Inferior parietal cortex (tissue), 1 donor: ENCODE results near the gene LATS2.
"Not testable (repeated sequence)": the region's sequence is repeated elsewhere in the genome, so short reads cannot be mapped to it uniquely, and the experiment has no call there.

Experiments
- DNase-seq: peaks from one replicate; pipeline ENCODE4 v3.0.0-alpha.2; 2016; ENCODE audit errors: extremely low spot score

Gene LATS2

GRCh38 chr13:21075379-21076249, 14.2 kb upstream of the LATS2 start:
- DNase-seq, result no peak

- DNase-seq, result no peak
Observed at GRCh38 chr13:21075011-21075378, 13.6 kb upstream of the LATS2 start.

- DNase-seq, result no peak
Observed at GRCh38 chr13:21074546-21074945, 13.2 kb upstream of the LATS2 start.

- DNase-seq, result no peak
Observed at GRCh38 chr13:21071924-21072323, 10.5 kb upstream of the LATS2 start.

- DNase-seq, result no peak
Observed at GRCh38 chr13:21071015-21071414, 9.6 kb upstream of the LATS2 start.

- DNase-seq, result peak; percentile 22
Observed at GRCh38 chr13:21069561-21070004, 8.2 kb upstream of the LATS2 start.

- DNase-seq, result no peak
Observed at GRCh38 chr13:21067848-21068247, 6.5 kb upstream of the LATS2 start.

GRCh38 chr13:21066946-21067345, 5.6 kb upstream of the LATS2 start:
- no peak for DNase-seq

GRCh38 chr13:21065686-21066085, 4.3 kb upstream of the LATS2 start:
- DNase-seq, result no peak

GRCh38 chr13:21063031-21063430, 1.6 kb upstream of the LATS2 start:
- DNase-seq, result no peak

GRCh38 chr13:21060338-21061028, 903 bp downstream of the LATS2 start:
- no peak for DNase-seq

GRCh38 chr13:21059641-21060337, 1.6 kb downstream of the LATS2 start:
- DNase-seq, result no peak

- no peak for DNase-seq
Observed at GRCh38 chr13:21058361-21058760, 3.0 kb downstream of the LATS2 start.

GRCh38 chr13:21055511-21056045, 5.8 kb downstream of the LATS2 start:
- no peak for DNase-seq

- no peak for DNase-seq
Observed at GRCh38 chr13:21055016-21055415, 6.4 kb downstream of the LATS2 start.

GRCh38 chr13:21054313-21054712, 7.1 kb downstream of the LATS2 start:
- DNase-seq, result no peak

- DNase-seq, result no peak
Observed at GRCh38 chr13:21053231-21053630, 8.2 kb downstream of the LATS2 start.

GRCh38 chr13:21051675-21052074, 9.7 kb downstream of the LATS2 start:
- no peak for DNase-seq

- no peak for DNase-seq
Observed at GRCh38 chr13:21050288-21051197, 10.8 kb downstream of the LATS2 start.

- not testable (repeated sequence) for DNase-seq
Observed at GRCh38 chr13:21049731-21050130, 11.7 kb downstream of the LATS2 start.
